ENCODE measurements around the gene ERFL.
A peak's percentile ranks its signal among the peaks of the same experiment; 100 is the strongest.

ERFL gene

GRCh38 chr19:41928221-41928683, at the start of gene ERFL:
Gene ERFL (minus strand): TSS chr19:41928449. CDS start chr19:41912919, 15,530 bp downstream.
- no peak within 1 kb of the TSS for H3K27ac ChIP-seq (ENCODE audit: low read length)
- H3K27me3 ChIP-seq (ENCODE audit: low read depth, low read length), result peaks cover 81% of the 10 kb centered on the region
- peak within 1 kb of the TSS; percentile 44 to 62 for H3K4me3 ChIP-seq (ENCODE audit: low read depth in 1 of 2, low read length in 2 of 2)
- no peaks in the 10 kb centered on the region for H3K9me3 ChIP-seq (ENCODE audit: control insufficient read depth in 1 of 2, low read length in 2 of 2)
- no peaks in the 10 kb centered on the region for H3K36me3 ChIP-seq (ENCODE audit: control insufficient read depth in 1 of 2, insufficient read depth in 2 of 2, low read length in 2 of 2)
- H3K4me1 ChIP-seq (ENCODE audit: control insufficient read depth in 1 of 2, insufficient read depth in 2 of 2, low read length in 2 of 2), result peaks cover 0 to 24% of the 10 kb centered on the region in 2 donors

GRCh38 chr19:41977916-41978315, 49.7 kb upstream of the ERFL start:
- Histone ChIP-seq H3K4me1 (ENCODE audit: control insufficient read depth in 1 of 2, insufficient read depth in 2 of 2, low read length in 2 of 2) (no peaks in the 10 kb centered on the region), H3K9me3 (ENCODE audit: control insufficient read depth in 1 of 2, low read length in 2 of 2) (no peaks in the 10 kb centered on the region), H3K27me3 (ENCODE audit: low read depth, low read length) (no peaks in the 10 kb centered on the region), H3K27ac (ENCODE audit: low read length) (no peak overlapping the region), H3K36me3 (ENCODE audit: control insufficient read depth in 1 of 2, insufficient read depth in 2 of 2, low read length in 2 of 2) (no peaks in the 10 kb centered on the region), H3K4me3 (ENCODE audit: low read depth in 1 of 2, low read length in 2 of 2) (no peak overlapping the region)

GRCh38 chr19:41974652-41975051, 46.4 kb upstream of the ERFL start:
- Histone ChIP-seq H3K27ac (ENCODE audit: low read length) (no peak overlapping the region), H3K9me3 (ENCODE audit: control insufficient read depth in 1 of 2, low read length in 2 of 2) (no peaks in the 10 kb centered on the region), H3K36me3 (ENCODE audit: control insufficient read depth in 1 of 2, insufficient read depth in 2 of 2, low read length in 2 of 2) (no peaks in the 10 kb centered on the region), H3K27me3 (ENCODE audit: low read depth, low read length) (no peaks in the 10 kb centered on the region), H3K4me1 (ENCODE audit: control insufficient read depth in 1 of 2, insufficient read depth in 2 of 2, low read length in 2 of 2) (no peaks in the 10 kb centered on the region), H3K4me3 (ENCODE audit: low read depth in 1 of 2, low read length in 2 of 2) (no peak overlapping the region)

- no peak overlapping the region for H3K27ac ChIP-seq (ENCODE audit: low read length)
- no peaks in the 10 kb centered on the region for H3K9me3 ChIP-seq (ENCODE audit: control insufficient read depth in 1 of 2, low read length in 2 of 2)
- H3K27me3 ChIP-seq (ENCODE audit: low read depth, low read length), result no peaks in the 10 kb centered on the region
- H3K36me3 ChIP-seq (ENCODE audit: control insufficient read depth in 1 of 2, insufficient read depth in 2 of 2, low read length in 2 of 2), result no peaks in the 10 kb centered on the region
- H3K4me1 ChIP-seq (ENCODE audit: control insufficient read depth in 1 of 2, insufficient read depth in 2 of 2, low read length in 2 of 2), result no peaks in the 10 kb centered on the region
- no peak overlapping the region for H3K4me3 ChIP-seq (ENCODE audit: low read depth in 1 of 2, low read length in 2 of 2)
Measured at GRCh38 chr19:41971363-41971762, 43.1 kb upstream of the ERFL start.

DNA sequence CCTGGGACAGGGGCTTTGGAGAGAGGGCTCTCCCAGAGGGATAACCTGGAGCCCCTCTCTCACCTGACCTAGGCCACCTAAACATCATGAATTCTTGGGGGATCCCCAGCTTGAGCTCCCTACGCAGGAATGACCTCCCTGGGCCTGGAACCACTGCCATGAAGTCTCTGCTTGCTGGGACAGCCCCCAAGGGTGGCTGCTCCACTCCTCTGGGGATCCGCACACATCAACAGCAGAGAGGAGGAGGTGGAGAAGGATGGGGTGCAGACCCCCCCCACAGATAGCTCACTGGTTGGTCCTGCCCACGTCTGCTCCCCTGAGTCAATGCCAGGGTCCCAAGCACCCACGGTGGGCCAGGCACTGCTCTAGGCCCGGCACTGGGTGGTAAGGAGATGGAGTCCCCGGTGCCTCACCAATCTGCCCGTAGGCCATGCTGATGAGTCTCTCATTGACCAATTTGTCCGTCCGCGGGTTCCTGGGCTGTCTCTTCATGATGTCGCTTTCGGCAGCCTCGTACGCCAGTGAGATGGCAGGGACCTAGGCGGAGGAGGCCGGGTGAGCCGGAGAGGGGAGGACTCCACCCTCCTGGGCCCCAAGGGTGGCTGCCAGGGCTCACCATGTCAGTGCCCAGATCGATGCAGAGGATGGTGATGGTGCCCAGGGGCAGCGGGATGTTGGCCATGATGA, 41.7 kb upstream of the ERFL start:
- H3K9me3 ChIP-seq (ENCODE audit: control insufficient read depth in 1 of 2, low read length in 2 of 2), result no peaks in the 10 kb centered on the region
- H3K36me3 ChIP-seq (ENCODE audit: control insufficient read depth in 1 of 2, insufficient read depth in 2 of 2, low read length in 2 of 2), result no peaks in the 10 kb centered on the region
- no peak overlapping the region for H3K4me3 ChIP-seq (ENCODE audit: low read depth in 1 of 2, low read length in 2 of 2)

DNA sequence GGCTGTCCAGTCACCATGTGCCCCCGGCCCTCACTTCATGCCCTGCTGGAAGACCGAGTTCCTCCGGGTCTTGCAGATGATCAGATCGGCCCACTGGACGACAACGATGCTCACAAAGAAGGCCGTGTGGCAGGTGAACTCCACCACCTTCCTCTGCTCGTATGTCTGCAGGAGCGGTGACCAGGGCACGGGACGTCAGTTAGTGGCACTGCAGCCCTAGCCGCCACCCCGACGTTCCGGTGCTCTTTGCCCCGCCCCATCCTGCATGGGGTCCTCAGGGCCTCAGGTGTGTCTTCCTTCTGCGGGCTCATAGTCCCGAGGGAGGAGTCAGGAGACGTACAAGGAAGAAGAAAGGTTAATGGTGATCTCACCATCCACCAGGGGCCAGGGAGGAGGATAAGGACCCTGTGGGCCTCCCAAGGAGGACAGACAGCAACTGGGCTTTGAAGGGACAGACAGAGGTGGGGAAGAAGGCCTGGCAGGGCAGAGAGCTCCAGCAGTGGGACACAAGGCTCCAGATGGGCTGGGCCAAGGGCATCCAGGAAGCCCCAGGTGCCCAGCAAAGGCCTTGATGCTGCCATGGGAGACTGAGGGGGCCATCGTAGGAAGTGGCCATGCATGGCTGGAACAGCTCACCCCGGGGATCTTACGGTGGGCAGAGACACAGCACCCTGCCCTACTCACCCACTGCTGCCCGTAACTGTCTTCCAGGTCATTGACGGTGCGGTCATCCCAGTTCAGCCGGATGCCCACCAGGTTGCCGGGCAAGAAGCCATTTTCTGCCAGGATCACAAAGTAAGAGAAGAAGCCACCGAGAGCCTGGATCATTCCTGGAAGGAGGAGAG, 40.7 kb upstream of the ERFL start:
- no peaks in the 10 kb centered on the region for H3K36me3 ChIP-seq (ENCODE audit: control insufficient read depth in 1 of 2, insufficient read depth in 2 of 2, low read length in 2 of 2)
- no peaks in the 10 kb centered on the region for H3K27me3 ChIP-seq (ENCODE audit: low read depth, low read length)
- no peaks in the 10 kb centered on the region for H3K9me3 ChIP-seq (ENCODE audit: control insufficient read depth in 1 of 2, low read length in 2 of 2)
- no peak overlapping the region for H3K27ac ChIP-seq (ENCODE audit: low read length)
- H3K4me1 ChIP-seq (ENCODE audit: control insufficient read depth in 1 of 2, insufficient read depth in 2 of 2, low read length in 2 of 2), result no peaks in the 10 kb centered on the region
- no peak overlapping the region for H3K4me3 ChIP-seq (ENCODE audit: low read depth in 1 of 2, low read length in 2 of 2)

More for the DNA sequence above, 41.7 kb upstream of the ERFL start:
- Histone ChIP-seq H3K27ac (ENCODE audit: low read length) (no peak overlapping the region), H3K4me1 (ENCODE audit: control insufficient read depth in 1 of 2, insufficient read depth in 2 of 2, low read length in 2 of 2) (no peaks in the 10 kb centered on the region), H3K27me3 (ENCODE audit: low read depth, low read length) (no peaks in the 10 kb centered on the region)

DNA sequence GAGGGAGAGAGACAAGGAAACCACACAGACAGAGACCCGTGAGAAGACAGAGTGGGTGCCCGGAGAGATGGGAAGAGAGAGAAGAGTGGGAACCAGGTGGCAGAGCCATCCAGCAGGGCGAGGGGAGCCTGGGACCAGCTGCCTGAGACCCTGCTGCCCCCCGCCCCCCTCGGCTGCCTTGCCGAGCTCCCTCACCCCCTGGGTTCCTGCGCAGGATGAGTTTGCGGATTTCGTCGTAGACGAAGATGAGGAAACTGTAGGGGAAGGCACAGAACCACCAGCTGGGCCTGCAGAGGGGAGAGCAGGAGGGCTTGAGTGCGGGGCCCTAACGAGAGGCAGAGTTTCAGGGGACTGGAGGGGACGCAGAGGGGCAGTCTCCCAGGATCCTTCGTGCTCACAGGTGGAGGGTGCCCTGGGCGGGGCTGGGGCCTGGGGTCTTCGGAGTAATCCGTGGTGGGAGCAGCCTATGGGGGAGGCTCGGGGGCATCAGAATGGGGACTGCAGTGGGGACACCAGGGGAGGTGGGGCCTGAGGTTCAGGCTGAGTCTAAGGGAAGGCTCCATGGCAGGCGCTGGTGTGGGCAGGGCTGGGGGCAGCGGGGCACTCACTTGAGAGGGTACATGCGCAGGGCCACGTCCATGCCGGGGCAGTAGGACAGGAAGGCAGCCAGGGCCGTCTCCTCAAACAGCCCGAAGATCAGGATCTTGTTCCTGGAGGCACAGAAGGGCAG, 39.0 kb upstream of the ERFL start:
- H3K9me3 ChIP-seq (ENCODE audit: control insufficient read depth in 1 of 2, low read length in 2 of 2), result no peaks in the 10 kb centered on the region
- H3K27ac ChIP-seq (ENCODE audit: low read length), result no peak overlapping the region
- H3K27me3 ChIP-seq (ENCODE audit: low read depth, low read length), result no peaks in the 10 kb centered on the region
- H3K4me1 ChIP-seq (ENCODE audit: control insufficient read depth in 1 of 2, insufficient read depth in 2 of 2, low read length in 2 of 2), result no peaks in the 10 kb centered on the region
- H3K4me3 ChIP-seq (ENCODE audit: low read depth in 1 of 2, low read length in 2 of 2), result no peak overlapping the region
- H3K36me3 ChIP-seq (ENCODE audit: control insufficient read depth in 1 of 2, insufficient read depth in 2 of 2, low read length in 2 of 2), result no peaks in the 10 kb centered on the region

- H3K27me3 ChIP-seq (ENCODE audit: low read depth, low read length), result no peaks in the 10 kb centered on the region
- H3K4me3 ChIP-seq (ENCODE audit: low read depth in 1 of 2, low read length in 2 of 2), result no peak overlapping the region
- H3K4me1 ChIP-seq (ENCODE audit: control insufficient read depth in 1 of 2, insufficient read depth in 2 of 2, low read length in 2 of 2), result no peaks in the 10 kb centered on the region
- H3K9me3 ChIP-seq (ENCODE audit: control insufficient read depth in 1 of 2, low read length in 2 of 2), result no peaks in the 10 kb centered on the region
- H3K36me3 ChIP-seq (ENCODE audit: control insufficient read depth in 1 of 2, insufficient read depth in 2 of 2, low read length in 2 of 2), result no peaks in the 10 kb centered on the region
- no peak overlapping the region for H3K27ac ChIP-seq (ENCODE audit: low read length)
Measured at GRCh38 chr19:41965106-41965505, 36.9 kb upstream of the ERFL start.

- peaks cover 0 to 8% of the 10 kb centered on the region in 2 donors for H3K36me3 ChIP-seq (ENCODE audit: control insufficient read depth in 1 of 2, insufficient read depth in 2 of 2, low read length in 2 of 2)
- H3K4me3 ChIP-seq (ENCODE audit: low read depth in 1 of 2, low read length in 2 of 2), result no peak overlapping the region
- no peak overlapping the region for H3K27ac ChIP-seq (ENCODE audit: low read length)
- H3K27me3 ChIP-seq (ENCODE audit: low read depth, low read length), result no peaks in the 10 kb centered on the region
- no peaks in the 10 kb centered on the region for H3K9me3 ChIP-seq (ENCODE audit: control insufficient read depth in 1 of 2, low read length in 2 of 2)
- peaks cover 12 to 16% of the 10 kb centered on the region in 2 donors for H3K4me1 ChIP-seq (ENCODE audit: control insufficient read depth in 1 of 2, insufficient read depth in 2 of 2, low read length in 2 of 2)
Measured at GRCh38 chr19:41960973-41961372, 32.7 kb upstream of the ERFL start.

DNA sequence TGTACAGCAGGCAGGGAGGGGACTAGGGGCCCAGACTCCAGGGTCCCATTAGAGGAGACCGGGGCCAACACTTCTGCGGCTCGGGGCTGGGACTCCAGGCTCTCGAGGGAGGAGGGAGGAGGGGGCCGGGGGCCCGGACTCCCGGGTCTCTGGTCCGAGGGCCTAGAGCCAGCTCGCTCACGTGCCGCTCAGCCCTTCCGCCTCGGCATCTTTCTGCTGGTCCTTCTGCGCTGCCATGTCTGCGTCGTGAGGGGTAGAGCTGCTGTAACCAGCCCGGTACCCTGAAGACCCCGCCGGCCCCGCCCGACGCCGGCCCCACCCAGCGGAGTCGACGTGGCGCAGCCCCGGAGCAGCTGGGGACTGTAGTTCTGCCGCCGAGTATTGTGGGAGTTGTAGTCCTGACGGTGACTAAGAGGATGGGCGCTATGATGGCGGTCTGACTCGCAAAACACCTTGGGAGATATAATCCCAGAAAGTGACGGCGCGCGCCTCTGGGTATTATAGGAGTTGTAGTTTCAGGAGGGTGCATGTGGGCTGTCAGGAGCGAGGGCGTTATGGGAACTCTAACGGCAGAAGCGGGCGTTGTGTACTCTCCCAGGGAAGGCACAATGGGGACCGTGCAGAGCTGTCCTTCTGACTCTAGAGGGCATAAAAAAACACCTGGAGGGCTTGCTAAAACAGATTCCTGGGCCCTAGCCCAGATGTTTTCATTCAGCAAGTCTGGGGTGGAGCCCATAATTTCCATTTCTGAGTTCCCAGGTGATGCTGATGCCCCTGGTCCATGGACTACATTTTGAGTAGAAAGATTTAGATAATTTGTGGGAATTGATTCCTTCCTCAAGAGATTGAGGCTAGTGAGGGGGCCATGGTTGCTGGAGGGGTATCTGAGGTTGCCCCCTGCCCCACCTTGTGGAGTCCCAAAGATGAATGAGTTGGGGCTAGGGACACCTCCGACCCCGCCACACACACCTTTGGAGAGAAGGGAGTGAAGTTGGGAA, 31.1 kb upstream of the ERFL start, which contains the start of gene RABAC1:
Gene RABAC1, minus strand, starts transcription at position 266 of the 998 bp plus-strand sequence. Its CDS starts 29 bp downstream, at position 237.
- Histone ChIP-seq H3K27me3 (ENCODE audit: low read depth, low read length) (no peaks in the 10 kb centered on the region), H3K4me1 (ENCODE audit: control insufficient read depth in 1 of 2, insufficient read depth in 2 of 2, low read length in 2 of 2) (peaks cover 12 to 16% of the 10 kb centered on the region in 2 donors), H3K27ac (ENCODE audit: low read length) (peak within 1 kb of the TSS; percentile 85), H3K36me3 (ENCODE audit: control insufficient read depth in 1 of 2, insufficient read depth in 2 of 2, low read length in 2 of 2) (peaks cover 0 to 14% of the 10 kb centered on the region in 2 donors), H3K4me3 (ENCODE audit: low read depth in 1 of 2, low read length in 2 of 2) (peak within 1 kb of the TSS; percentile 79 to 94), H3K9me3 (ENCODE audit: control insufficient read depth in 1 of 2, low read length in 2 of 2) (no peaks in the 10 kb centered on the region)
